Measurements from ENCODE around the gene DRC7.

The DRC7 gene

GRCh38 chr16:57761957-57762356 is 67.4 kb downstream of the DRC7 start:
- no peak for TF ChIP-seq CTCF (IDR thresholded peaks at IDR 0.05; ENCODE audit: insufficient read depth, low read length, missing control alignments)
- DNase-seq (ENCODE audit: low read depth, low spot score), result no peak
- POLR2A ChIA-PET, result no interaction called here
- CTCF ChIA-PET, result interaction anchor here (1.1 to 1.8 kb wide), 3 partner anchors 12 to 101 kb away, joined by 3 to 7 read pairs (median 4); no protein-coding TSS in a partner anchor
- H3K4me3 ChIP-seq (ENCODE audit: low read depth, low read length), result no peak overlapping the region

- ChIA-PET POLR2A (no interaction called here), CTCF (interaction anchor here (1.1 to 1.8 kb wide), 3 partner anchors 11 to 101 kb away, joined by 3 to 7 read pairs (median 4); no protein-coding TSS in a partner anchor)
- H3K4me3 ChIP-seq (ENCODE audit: low read depth, low read length), result no peak overlapping the region
- DNase-seq (ENCODE audit: low read depth, low spot score), result no peak
- no peak for TF ChIP-seq CTCF (IDR thresholded peaks at IDR 0.05; ENCODE audit: insufficient read depth, low read length, missing control alignments)
Observed at GRCh38 chr16:57762365-57763040, 67.9 kb downstream of the DRC7 start.

GRCh38 chr16:57763285-57764005 is 68.8 kb downstream of the DRC7 start:
- no peak overlapping the region for H3K4me3 ChIP-seq (ENCODE audit: low read depth, low read length)
- ChIA-PET CTCF (interaction anchor here (0.9 to 1.7 kb wide), 3 partner anchors 12 to 100 kb away, joined by 3 to 10 read pairs (median 4); no protein-coding TSS in a partner anchor), POLR2A (no interaction called here)
- TF ChIP-seq CTCF (IDR thresholded peaks at IDR 0.05; ENCODE audit: insufficient read depth, low read length, missing control alignments), result no peak
- no peak for DNase-seq (ENCODE audit: low read depth, low spot score)

GRCh38 chr16:57764006-57764340 is 69.4 kb downstream of the DRC7 start:
- no peak for TF ChIP-seq CTCF (IDR thresholded peaks at IDR 0.05; ENCODE audit: insufficient read depth, low read length, missing control alignments)
- ChIA-PET CTCF (interaction anchor here (0.9 to 1.7 kb wide), 3 partner anchors 12 to 99 kb away, joined by 3 to 10 read pairs (median 4); no protein-coding TSS in a partner anchor), POLR2A (no interaction called here)
- no peak overlapping the region for H3K4me3 ChIP-seq (ENCODE audit: low read depth, low read length)
- no peak for DNase-seq (ENCODE audit: low read depth, low spot score)

GRCh38 chr16:57764341-57765159 is 69.9 kb downstream of the DRC7 start:
- peak; percentile 33 for DNase-seq (ENCODE audit: low read depth, low spot score)
- no peak overlapping the region for H3K4me3 ChIP-seq (ENCODE audit: low read depth, low read length)
- no peak for TF ChIP-seq CTCF (IDR thresholded peaks at IDR 0.05; ENCODE audit: insufficient read depth, low read length, missing control alignments)
- ChIA-PET POLR2A (no interaction called here), CTCF (interaction anchor here (0.9 to 4.2 kb wide), 4 partner anchors 8 to 99 kb away, joined by 3 to 23 read pairs (median 7); no protein-coding TSS in a partner anchor)
